Measurements from ENCODE around the gene DIS3L. TPM values are rescaled to one million over a fixed set of nuclear protein-coding genes. Genes with fewer than 3 reads are reported as not detected.
"Not testable (repeated sequence)": the region's sequence is repeated elsewhere in the genome, so short reads cannot be mapped to it uniquely, and the experiment has no call there.

Gene DIS3L
- total RNA-seq, 1 experiment from 2014 or later, result 34.8 TPM

GRCh38 chr15:66276546-66276945, 16.8 kb upstream of the DIS3L start:
- no peak for DNase-seq (ENCODE audit: low read depth)

GRCh38 chr15:66278056-66278455, 15.3 kb upstream of the DIS3L start:
- no peak for DNase-seq (ENCODE audit: low read depth)

- no peak for DNase-seq (ENCODE audit: low read depth)
These were observed 14.7 kb upstream of the DIS3L start for GRCh38 chr15:66278671-66279070.

- no peak for DNase-seq (ENCODE audit: low read depth)
These were observed 9.1 kb upstream of the DIS3L start for GRCh38 chr15:66284271-66284670.

- no peak for DNase-seq (ENCODE audit: low read depth)
These were observed 7.7 kb upstream of the DIS3L start for GRCh38 chr15:66285533-66286280.

GRCh38 chr15:66287461-66288057, 5.8 kb upstream of the DIS3L start:
- DNase-seq (ENCODE audit: low read depth), result peak; percentile 38

- DNase-seq (ENCODE audit: low read depth), result no peak
These were observed 5.3 kb upstream of the DIS3L start for GRCh38 chr15:66288093-66288492.

GRCh38 chr15:66288551-66289185, 4.7 kb upstream of the DIS3L start:
- DNase-seq (ENCODE audit: low read depth), result no peak

GRCh38 chr15:66290007-66290406, 3.4 kb upstream of the DIS3L start:
- no peak for DNase-seq (ENCODE audit: low read depth)

- DNase-seq (ENCODE audit: low read depth), result no peak
These were observed 2.9 kb upstream of the DIS3L start for GRCh38 chr15:66290518-66290917.

- peak; percentile 31 for DNase-seq (ENCODE audit: low read depth)
These were observed 1.4 kb upstream of the DIS3L start for GRCh38 chr15:66291816-66292570.

GRCh38 chr15:66292571-66293418, 573 bp upstream of the DIS3L start:
- no peak for DNase-seq (ENCODE audit: low read depth)

GRCh38 chr15:66294157-66294931, 976 bp downstream of the DIS3L start:
- peak; percentile 81 for DNase-seq (ENCODE audit: low read depth)

GRCh38 chr15:66294932-66295235, 1.5 kb downstream of the DIS3L start:
- DNase-seq (ENCODE audit: low read depth), result peak; percentile 39

GRCh38 chr15:66296186-66296585, 2.8 kb downstream of the DIS3L start:
- DNase-seq (ENCODE audit: low read depth), result no peak

- no peak for DNase-seq (ENCODE audit: low read depth)
These were observed 5.5 kb downstream of the DIS3L start for GRCh38 chr15:66298803-66299251.

GRCh38 chr15:66302489-66303278, 9.3 kb downstream of the DIS3L start:
- no peak for DNase-seq (ENCODE audit: low read depth)

GRCh38 chr15:66304425-66304824, 11.1 kb downstream of the DIS3L start:
- not testable (repeated sequence) for DNase-seq (ENCODE audit: low read depth)

- DNase-seq (ENCODE audit: low read depth), result no peak
These were observed 13.0 kb downstream of the DIS3L start for GRCh38 chr15:66306381-66306780.

GRCh38 chr15:66308531-66308930, 15.2 kb downstream of the DIS3L start:
- DNase-seq (ENCODE audit: low read depth), result no peak
